Measurements from ENCODE around the gene PLCD3.
A peak's percentile ranks its signal among the peaks of the same experiment; 100 is the strongest.

The PLCD3 gene

DNA sequence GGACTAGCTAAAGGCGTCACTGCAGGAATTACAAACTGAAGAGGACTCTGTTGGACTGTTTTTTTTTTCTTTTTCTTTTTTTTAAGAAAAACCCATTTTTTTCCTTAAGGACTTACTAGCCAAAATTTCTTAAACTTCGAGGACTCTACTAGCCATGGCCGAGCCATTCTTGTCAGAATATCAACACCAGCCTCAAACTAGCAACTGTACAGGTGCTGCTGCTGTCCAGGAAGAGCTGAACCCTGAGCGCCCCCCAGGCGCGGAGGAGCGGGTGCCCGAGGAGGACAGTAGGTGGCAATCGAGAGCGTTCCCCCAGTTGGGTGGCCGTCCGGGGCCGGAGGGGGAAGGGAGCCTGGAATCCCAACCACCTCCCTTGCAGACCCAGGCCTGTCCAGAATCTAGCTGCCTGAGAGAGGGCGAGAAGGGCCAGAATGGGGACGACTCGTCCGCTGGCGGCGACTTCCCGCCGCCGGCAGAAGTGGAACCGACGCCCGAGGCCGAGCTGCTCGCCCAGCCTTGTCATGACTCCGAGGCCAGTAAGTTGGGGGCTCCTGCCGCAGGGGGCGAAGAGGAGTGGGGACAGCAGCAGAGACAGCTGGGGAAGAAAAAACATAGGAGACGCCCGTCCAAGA is 16.8 kb upstream of the PLCD3 start:
- DNase-seq, result peak; percentile 86

DNA sequence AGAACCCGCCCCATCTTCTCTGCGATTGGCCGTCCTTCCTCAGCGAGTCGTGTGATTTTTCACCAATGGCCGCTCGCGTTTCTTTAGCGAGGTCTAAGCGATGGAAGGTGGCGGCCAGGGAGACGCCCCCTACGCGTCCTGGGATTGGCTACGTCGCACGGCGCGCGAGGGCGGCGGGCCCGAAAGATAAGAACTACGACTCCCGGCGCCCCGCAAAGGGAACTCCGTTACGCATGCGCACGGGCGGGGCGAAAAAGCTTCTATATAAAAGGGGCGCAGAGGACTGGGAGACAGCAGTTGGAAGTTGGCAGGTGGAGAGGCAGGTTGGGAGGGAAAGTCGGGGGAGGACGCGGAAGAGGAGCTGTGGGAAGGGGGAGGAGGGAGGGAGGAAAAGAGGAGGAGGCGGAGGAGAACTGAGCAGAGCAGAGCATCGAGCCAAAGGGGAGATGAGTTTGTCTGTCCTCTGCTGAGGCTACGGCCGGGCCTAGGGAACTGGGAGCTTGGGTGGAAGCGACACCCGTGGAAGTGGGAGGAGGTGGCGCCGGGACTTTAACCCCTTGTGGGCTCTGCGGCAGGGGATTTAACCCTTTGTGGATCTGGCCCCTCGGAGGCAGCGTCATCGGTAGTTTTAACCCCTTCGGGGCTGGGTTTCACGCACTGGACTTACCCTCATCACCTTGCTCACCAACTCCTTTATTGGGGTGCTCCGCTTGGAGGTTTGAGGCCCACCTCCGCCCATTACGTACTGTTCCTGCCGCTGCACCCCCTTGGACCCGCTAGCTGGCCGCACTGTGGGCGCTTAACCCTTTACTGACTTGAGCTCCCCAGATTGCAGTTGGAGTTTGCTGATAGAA is 16.1 kb upstream of the PLCD3 start, which contains the start of gene HEXIM1:
TSS of gene HEXIM1 (plus strand) at position 293 of the 854 bp plus-strand sequence. CDS start 716 bp downstream, outside the sequence.
- peak; percentile 100 for DNase-seq

DNA sequence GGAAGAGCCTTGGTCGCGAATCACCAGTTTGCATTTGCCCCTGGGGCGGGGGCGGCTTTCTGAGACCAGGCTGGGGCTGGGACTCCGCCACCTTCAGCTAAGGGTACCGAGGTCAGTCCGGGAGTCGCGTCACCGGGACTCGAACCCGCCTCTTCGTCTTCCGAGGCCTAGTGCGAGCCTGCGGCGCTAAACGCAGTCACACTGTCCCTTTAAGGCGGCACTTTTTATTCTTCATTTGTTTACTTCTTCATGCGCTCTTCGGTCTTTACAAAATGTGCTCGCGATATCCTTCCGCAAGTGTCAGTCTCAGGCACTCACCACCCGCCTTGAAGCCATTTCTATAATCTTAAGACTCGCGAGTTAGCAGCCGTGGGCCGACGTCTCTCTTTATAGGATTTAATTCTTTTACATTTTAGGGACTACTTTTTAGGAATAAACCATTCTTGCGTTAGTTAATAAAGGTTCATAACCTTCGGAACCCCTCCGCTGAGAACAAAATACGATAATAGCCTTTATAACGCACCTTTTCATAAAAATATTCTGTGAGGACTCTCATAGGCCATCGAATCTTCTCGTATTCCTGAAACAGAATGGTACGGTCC is 15.4 kb upstream of the PLCD3 start:
- peak; percentile 98 for DNase-seq

DNA sequence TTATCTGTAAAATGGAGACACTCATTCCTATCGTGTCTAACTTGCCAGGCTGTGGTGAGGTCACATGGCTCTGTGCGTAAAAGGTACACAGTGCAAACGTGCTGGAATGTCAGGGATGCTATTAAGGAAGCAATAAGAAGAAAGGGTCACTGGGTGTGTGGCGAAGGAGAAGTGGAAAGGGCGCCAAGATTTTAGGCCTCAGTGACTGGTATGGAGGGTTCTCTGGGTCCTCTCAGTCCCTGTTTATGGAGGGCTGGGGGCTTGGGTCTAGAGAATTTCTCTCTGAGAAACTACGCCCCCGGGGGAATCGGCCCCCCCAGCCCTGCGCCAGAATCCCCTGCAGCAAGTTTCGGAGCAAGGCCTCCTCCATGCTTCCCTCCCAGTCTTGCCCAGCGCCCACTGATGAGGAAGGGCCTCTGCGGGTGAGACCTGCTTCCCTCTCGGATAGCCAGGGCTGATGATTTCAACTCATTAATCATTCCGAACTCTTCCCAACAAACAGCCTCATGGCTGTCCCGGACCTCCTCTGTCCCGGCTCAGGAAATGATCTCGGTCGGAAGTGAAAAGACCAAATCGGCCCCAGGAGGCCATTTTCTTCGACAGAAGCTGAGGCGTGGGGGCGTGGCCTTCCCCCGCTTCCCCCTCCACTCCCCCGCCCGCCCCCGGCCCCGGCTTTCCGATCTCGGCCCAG is 14.7 kb upstream of the PLCD3 start:
- peak; percentile 82 for DNase-seq

DNA sequence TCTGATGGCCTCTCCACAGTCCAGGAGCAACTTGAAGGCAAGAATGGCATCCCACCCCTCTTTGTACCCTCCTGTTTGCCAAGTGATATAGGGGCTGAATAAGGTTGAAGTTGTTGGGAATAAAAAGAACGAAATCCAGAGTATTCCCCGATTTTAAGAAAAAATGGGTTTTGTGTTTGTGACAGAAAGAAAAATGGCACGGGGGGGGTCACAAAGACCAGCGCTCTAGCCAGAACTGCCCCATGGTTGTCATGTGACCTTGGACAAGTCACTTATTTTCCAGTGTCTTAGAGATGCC is 14.2 kb upstream of the PLCD3 start:
- DNase-seq, result no peak

DNA sequence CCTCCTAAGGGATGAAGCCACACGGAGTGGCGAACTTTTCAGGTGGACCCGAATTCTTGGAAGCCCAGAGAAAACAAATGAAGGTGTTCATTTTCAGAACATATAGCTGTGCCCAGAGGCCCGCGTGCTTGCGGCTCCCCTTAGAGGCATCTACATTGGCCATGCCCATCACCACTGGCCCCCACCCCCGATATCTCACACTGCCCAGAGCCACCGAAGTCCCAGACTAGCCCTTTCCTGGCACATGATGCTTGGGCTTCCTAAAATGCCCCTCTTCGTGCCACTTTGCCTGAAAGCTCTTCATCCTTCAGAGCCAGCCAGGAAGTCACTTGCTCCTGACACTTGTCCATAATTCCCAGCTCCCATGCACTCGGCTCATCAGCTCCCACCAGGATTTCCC is 13.9 kb upstream of the PLCD3 start:
- DNase-seq, result no peak

DNA sequence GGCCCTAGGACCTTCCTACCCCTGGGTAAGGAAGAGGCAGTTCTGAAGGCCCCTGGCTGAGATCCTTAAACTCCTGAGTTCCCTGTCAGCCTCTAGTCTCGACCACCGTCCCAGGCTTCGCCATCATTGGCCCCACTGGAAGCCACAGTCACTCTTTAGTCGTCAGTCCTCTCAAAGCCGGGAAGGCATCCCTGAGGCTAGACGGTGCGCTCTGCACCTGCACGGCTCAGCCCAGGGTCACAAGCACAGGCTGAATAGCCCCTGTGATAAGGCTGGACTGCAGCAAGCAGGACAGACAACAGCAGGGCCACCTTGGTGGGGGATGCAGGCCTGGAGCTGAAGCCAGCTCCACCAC is 12.7 kb upstream of the PLCD3 start:
- DNase-seq, result no peak

DNA sequence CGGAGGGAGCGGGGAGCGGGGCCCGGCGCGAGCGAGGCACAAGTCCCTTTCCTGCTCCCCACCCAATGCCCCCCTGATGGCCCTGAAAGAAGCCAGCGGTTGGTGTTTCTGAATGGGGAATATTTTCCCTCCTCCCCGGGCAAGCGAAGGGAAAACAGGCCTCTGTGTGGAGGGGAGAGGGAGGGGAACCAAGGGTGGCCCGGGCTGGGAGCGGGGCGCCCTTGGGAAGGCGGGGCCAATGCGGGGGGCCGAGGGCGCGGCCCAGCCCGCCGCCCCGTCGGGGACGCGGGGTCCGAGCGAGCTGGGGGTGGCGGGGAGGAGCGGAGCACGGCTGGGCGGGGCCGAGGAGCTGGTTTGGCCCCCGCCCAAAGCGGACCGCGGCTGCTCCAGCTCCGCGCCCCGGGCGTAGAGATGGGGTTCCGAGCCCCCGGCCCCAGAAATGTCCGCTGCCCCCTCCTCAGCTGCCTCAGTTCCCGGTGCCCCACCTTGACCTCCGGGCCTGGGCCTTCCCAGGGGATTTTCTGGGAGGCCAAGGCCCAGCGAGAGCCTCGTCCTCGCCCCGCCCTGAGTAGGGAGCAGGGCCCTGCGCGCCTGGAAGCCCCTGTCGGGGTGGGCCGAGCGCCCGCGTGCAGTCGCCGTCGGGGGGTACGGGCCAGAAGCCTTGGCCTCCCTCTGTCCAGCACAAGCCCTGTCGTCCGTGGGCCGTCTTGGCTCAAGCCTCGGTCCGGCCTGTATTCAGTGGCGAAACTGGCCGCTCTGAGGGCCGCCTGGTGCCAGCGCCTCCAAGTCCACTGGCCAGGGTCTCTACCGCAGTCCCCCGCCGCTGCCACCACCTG is 12.1 kb upstream of the PLCD3 start:
- no peak for DNase-seq

DNA sequence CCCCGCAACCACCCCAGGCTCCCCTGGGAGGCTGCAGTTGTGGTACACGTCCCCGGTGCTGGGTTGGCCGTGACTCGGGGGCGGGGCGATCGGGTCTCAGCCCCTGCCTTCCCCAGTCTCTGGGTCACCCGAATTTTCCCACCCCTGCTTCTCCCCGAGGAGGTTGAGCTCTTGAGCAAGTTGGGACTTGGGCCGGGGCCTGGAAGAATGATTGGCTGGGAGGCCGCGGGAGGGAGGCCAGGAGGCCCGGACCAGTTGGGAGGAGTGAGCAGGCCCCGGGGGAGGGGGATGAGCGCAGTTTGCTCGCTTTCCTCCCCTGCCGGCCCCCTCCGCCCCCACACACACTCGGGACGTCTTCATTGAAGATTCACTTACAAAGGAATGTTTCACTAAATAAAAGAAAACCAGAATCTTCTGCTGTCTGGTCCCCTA is 11.5 kb upstream of the PLCD3 start:
- peak; percentile 92 for DNase-seq

DNA sequence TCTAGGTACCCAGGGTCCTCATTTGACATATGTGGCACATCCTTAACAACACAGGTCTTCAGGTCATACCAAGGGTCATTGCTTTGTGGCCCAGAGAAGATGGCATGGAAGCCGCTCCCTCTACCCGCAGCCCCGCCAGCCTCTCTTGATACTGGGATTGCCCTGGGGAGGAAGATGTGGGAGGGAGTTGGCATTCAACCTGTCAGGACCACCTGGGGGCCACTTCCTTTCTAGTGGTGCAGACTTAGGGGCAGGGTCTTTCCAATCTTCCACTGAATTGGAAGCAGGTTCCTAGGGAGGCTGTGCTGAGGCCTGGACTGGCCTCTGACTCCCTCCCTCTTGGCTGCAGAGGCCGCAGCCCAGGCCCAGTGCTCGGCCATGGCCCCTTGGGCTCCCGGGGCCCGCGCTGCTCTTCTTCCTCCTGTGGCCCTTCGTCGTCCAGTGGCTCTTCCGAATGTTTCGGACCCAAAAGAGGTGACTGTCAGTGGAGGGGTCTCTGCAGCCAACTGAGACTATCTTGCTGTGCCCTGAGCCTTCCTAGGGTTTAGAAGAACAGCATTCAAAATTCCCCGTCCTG is 10.9 kb upstream of the PLCD3 start:
- DNase-seq, result no peak

DNA sequence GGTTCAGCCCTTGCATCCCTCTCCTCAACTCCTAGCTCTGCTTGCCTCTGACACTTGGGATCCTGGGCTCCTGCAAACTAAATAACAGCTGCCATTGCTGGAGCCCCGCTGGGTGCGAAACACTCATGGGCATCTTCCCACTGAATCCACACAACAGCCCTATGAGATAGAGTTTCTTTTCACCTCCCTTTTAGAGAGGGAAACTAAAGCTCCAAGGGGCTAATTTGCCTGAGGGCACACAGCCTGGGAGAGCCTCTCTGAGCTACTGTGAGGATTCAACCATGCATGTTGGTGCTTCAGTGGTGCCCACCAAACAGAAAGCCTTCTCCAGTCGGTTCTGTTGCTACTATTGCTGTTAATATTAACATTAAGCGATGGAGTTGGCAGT is 7.2 kb upstream of the PLCD3 start:
- no peak for DNase-seq

DNA sequence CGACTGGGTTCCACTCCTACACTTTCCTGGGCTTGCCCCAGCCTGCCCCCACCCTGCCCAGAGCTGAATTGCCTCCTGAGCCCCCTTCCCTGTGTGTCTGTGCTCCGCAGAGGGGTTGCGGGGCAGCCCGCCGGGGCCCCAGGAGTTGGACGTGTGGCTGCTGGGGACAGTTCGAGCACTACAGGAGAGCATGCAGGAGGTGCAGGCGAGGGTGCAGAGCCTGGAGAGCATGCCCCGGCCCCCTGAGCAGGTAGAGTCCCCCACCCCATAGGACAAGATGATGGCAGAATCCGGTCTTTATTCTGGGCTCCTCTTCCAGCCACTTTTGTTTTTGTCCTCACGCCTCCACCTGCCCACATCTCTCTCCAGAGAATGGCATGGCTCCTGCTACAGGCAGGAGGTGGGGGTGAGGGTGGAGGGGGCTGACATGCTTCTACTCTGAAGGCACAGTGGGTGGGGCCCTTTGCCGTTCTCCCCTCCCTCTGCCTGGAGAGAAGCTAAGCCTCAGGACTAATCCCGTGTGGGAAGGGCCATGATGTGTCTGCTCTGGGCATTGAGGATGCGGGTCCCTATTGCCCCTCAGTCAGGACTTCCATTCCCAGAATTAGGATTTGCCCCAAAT is 6.7 kb upstream of the PLCD3 start:
- DNase-seq, result no peak

DNA sequence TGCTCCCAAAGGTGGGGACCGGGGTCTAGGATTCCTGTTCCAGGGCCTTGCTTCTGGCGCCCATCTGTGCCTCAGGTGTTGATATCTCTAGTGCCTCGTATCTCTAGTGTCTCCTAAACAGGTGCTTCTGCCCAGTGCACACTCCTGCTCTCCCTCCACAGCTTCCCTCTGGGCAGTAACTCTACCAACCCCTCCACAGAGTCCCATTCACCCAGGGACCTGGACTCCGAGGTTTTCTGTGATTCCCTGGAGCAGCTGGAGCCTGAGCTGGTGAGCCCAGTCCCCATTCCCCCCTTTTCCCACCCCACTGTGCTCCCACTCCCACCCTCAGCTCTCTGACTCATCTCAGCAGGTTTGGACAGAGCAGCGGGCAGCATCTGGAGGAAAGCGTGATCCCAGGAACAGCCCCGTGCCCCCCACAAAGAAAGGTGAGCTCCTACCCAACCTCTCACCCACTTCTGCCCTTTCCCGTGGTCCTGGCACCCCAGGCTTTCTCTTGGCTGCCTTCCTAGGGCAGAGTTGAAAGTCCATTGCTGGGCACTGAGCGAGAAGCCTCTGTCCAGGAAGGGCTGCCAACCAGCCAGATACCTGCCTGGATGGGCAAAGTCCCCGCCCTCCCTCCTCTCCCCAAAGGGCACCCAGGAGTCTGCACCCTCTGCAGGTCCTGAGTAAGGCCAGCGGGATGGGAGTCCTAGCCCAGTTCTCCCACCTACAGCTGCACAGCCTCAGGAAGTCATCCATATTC is 5.4 kb upstream of the PLCD3 start:
- DNase-seq, result no peak

DNA sequence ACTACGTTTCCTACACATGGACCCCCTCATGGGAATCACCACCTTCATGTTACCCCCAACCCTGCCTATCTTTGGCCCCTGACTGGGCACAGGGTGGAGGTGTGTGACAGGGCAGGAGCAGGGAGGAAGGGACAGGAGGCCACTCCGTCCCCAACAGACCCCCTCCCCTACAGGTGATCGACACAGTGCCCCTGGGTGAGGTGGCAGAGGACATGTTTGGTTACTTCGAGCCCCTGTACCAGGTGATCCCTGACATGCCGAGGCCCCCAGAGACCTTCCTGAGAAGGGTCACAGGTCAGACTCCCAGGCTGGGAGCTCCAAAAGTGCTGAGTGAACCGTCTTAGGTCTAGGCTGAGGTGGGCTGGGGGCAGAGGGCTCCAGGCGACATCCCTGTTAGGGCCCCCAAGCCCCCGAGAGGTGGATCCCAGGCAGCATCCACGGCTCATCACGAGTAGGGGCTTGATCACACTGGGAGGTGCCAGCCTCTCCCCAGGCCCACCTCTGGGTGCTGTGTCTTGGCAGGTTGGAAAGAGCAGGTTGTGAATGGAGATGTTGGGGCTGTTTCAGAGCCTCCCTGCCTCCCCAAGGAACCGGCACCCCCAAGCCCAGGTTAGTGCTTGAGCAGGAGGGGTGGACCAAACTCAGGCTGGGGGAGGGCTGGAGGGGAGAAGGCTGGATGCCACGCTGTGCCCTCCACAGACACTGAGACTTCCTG is 4.7 kb upstream of the PLCD3 start:
- no peak for DNase-seq

DNA sequence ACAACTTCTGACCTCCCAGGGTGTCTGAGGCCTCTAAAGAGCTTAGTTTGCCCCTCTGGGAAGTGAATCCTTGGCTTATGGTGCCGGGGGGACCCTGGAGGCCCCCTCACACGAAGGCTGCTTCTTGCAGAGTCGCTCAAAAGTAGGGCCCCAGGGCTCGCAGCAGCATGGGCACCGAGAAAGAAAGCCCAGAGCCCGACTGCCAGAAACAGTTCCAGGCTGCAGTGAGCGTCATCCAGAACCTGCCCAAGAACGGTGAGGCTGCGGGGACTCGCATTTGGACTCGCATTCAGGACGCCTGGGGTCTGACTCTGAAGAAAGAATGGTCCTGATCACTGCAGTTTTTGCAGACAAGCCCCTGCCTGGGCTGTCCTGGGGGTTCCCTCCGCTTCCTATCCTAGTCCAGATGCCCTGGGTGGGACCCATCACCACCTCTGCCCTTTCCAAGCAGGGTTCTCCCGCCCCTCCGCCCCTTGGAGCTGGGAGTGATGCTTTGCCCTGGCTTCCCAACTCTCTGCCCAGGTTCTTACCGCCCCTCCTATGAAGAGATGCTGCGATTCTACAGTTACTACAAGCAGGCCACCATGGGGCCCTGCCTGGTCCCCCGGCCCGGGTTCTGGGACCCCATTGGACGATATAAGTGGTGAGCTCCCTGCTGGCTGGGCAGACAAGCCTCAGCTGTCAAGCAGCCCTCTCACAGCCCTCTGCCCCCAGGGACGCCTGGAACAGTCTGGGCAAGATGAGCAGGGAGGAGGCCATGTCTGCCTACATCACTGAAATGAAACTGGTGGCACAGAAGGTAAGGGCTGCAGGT is 3.9 kb upstream of the PLCD3 start:
- no peak for DNase-seq

DNA sequence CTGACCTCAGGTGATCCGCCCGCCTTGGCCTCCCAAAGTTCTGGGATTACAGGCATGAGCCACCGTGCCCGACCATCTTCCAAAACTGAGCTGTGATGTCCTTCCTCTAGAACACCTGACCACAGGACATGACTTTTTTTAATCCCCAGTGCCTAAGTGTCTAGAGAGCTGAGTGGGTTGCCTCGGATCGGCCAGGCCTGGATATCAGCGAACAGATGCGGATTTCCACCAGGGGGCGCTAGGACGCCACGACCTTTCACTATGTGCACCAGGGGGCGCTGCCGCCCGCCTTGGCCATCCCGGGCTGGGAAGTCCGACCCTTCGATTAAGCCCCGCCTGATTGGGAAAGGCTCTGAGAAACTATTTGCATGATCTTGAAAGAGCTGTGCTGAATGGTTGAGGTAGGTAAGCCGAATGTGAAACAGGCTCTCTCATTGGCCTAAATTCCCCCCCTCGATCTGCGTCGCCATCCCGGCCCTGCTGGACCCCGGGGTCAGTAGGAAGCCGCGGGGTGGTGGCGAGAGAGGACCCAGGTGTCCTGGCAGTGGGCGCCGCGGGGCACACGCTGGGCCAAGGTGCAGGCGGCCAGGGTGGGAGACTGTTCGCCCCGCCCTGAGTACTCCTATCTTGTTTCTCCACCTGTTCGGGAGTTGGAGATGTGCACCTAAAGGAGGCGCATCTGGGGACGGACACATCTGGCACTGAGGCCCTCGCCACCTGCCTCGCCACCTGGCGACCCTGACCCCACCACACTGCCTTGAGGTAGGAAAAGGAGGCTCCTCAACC is 3.1 kb upstream of the PLCD3 start, which contains the start of gene ACBD4:
TSS of gene ACBD4 (plus strand) at position 496 of the 786 bp plus-strand sequence. CDS start 458 bp downstream, outside the sequence.
- peak; percentile 96 for DNase-seq

DNA sequence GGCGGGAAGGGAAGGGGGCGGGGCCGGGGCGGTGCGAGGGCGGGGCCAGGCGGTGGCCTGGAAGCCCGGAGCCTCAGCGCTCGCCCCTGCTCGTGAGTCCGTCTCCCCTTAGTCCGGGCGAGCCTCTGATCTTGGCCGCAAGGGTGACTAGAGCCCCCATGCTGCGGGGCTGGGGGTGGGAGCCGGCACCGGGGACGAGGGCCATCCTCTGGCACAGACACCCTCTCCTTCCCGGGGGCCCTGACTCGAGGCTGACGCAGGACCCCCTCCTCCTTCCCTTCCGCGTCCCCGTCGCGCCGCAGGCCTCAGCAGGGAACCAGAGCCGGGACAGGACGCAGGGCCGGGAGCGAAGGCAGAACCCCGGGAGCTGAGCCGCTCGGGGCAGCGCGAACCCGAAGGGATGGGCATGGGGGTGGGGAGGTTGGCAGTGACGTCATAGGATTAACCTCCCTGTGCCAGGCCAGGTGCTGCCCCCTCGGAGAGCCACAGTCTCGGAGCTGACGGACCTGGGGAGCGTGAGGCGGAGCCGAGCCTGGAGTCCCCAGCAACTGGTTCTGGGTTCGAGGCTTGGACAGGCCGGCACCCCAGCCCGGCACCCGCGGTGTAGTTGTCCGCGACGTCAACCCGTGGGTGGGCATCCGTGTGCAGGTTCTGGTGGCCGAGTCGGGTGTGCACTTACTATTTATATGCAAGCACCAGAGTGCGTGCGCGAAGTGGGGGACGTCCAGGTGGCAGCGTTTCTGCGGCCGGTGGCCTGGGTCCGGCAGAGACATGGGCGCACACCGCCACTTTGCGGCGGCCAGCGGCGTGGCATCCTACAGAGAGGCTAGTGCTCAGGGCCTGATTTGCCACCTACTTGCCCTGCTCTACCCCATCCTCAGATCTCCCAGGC is 503 bp upstream of the PLCD3 start:
- DNase-seq, result peak; percentile 77
